BJ (cell line): Measurements from ENCODE around the gene RNF227. TPM values are rescaled to one million over a fixed set of nuclear protein-coding genes. Genes with fewer than 3 reads are reported as not detected.
"Not testable (repeated sequence)": the region's sequence is repeated elsewhere in the genome, so short reads cannot be mapped to it uniquely, and the experiment has no call there.

Source experiments
- CTCF ChIA-PET: fragments of 350-600 bp; formaldehyde crosslinking; extraction: SDS; loops from one replicate; lab custom pipeline; 2021; ENCODE audit warnings: antibody characterized with exemption, inconsistent platforms; lab: Yijun Ruan, JAX
- POLR2A ChIA-PET: fragments of 300-600 bp; sonication (Branson Sonifier 250); formaldehyde crosslinking; extraction: SDS; loops from one replicate; lab custom pipeline; 2021; ENCODE audit warnings: antibody characterized with exemption; lab: Charles Lee
- DNase-seq: peaks from one replicate; pipeline ENCODE4 v3.0.0-alpha.2; 2011; ENCODE audit warnings: low read depth
- H3K27me3 ChIP-seq: 2 replicates; pipeline ENCODE4 v1.6.0; 2011; ENCODE audit warnings: low read length; ENCODE audit not compliant: control insufficient read depth, insufficient read depth
- H3K36me3 ChIP-seq: 2 replicates; pipeline ENCODE4 v1.5.1; 2011; ENCODE audit warnings: low read length; ENCODE audit not compliant: control insufficient read depth, insufficient read depth
- H3K4me3 ChIP-seq: 2 replicates; pipeline ENCODE4 v1.5.1; 2011; ENCODE audit warnings: low read depth, mild to moderate bottlenecking, control low read depth, low read length
- CTCF ChIP-seq: IDR thresholded peaks from 2 replicates; pipeline ENCODE4 v1.5.1; 2011; ENCODE audit warnings: low read depth, mild to moderate bottlenecking, control low read depth, inconsistent platforms, low read length, moderate library complexity; ENCODE audit not compliant: insufficient read depth
- polyA plus RNA-seq: library from polyadenylated mRNA; depleted of rRNA; stranded (reverse); fragments of >200 nt; gene quantifications from 2 replicates; pipeline ENCODE4 v1.2.3, GENCODE V29; 2011

Gene RNF227
- polyA plus RNA-seq, 1 experiment = 2.2 TPM

GRCh38 chr17:7955414-7956227 lies 39.5 kb upstream of the RNF227 start:
- no peak for DNase-seq
- Histone ChIP-seq H3K4me3 (no peak overlapping the region), H3K27me3 (no peaks in the 10 kb centered on the region), H3K36me3 (no peaks in the 10 kb centered on the region)
- TF ChIP-seq CTCF = no peak
- ChIA-PET CTCF (interaction anchor here (1.1 to 1.5 kb wide), 3 partner anchors 23 to 102 kb away, joined by 3 to 4 read pairs (median 4); no protein-coding TSS in a partner anchor), POLR2A (no interaction called here)

GRCh38 chr17:7953266-7953665 lies 37.2 kb upstream of the RNF227 start:
- CTCF ChIA-PET = interaction anchor here (0.9 to 1.4 kb wide), 2 partner anchors 9 to 21 kb away, joined by 3 read pairs; partner anchors contain the start of genes CNTROB and TRAPPC1
- H3K4me3 ChIP-seq, POLR2A ChIA-PET, H3K27me3 ChIP-seq, H3K36me3 ChIP-seq, DNase-seq: not testable (repeated sequence)

- CTCF ChIA-PET = interaction anchor here (0.6 kb wide), 1 partner anchor 35 kb away, joined by 3 read pairs; the partner anchor contains the start of gene RNF227
- no peak for TF ChIP-seq CTCF
- no peak for DNase-seq
- Histone ChIP-seq H3K36me3 (peaks cover 15% of the 10 kb centered on the region), H3K4me3 (no peak overlapping the region), H3K27me3 (no peaks in the 10 kb centered on the region)
- POLR2A ChIA-PET = no interaction called here
Observed at GRCh38 chr17:7951143-7951792, 35.2 kb upstream of the RNF227 start.

- no peak for TF ChIP-seq CTCF
- Histone ChIP-seq H3K27me3 (no peaks in the 10 kb centered on the region), H3K36me3 (peaks cover 18% of the 10 kb centered on the region), H3K4me3 (no peak overlapping the region)
- POLR2A ChIA-PET = no interaction called here
- DNase-seq = no peak
- CTCF ChIA-PET = interaction anchor here (0.6 to 1.2 kb wide), 2 partner anchors 35 to 39 kb away, joined by 3 to 4 read pairs; partner anchors contain the start of gene RNF227
Observed at GRCh38 chr17:7950578-7950977, 34.5 kb upstream of the RNF227 start.

GRCh38 chr17:7947651-7948050 lies 31.6 kb upstream of the RNF227 start:
- DNase-seq = no peak
- Histone ChIP-seq H3K36me3 (peaks cover 33% of the 10 kb centered on the region), H3K27me3 (no peaks in the 10 kb centered on the region), H3K4me3 (no peak overlapping the region)
- POLR2A ChIA-PET = no interaction called here
- CTCF ChIA-PET = interaction anchor here (1.4 to 2.0 kb wide), 3 partner anchors 16 to 42 kb away, joined by 3 to 7 read pairs (median 6); partner anchors contain the start of genes CNTROB and TRAPPC1
- TF ChIP-seq CTCF = no peak
